ENCODE measurements around the gene MOB3B. TPM values are rescaled to one million over a fixed set of nuclear protein-coding genes. Genes with fewer than 3 reads are reported as not detected.

The MOB3B gene
- total RNA-seq, 1 experiment from 2014 or later, result 0.19 TPM

- TF ChIP-seq CTCF (conservative IDR thresholded peaks at IDR 0.05; ENCODE audit: low read depth, low read length) (no peak), EZH2 (IDR thresholded peaks at IDR 0.05; ENCODE audit: borderline replicate concordance, low read depth, low read length, poor library complexity, severe bottlenecking) (no peak)
- Histone ChIP-seq H3K4me3 (ENCODE audit: low read depth, low read length, poor library complexity, severe bottlenecking) (no peak overlapping the region), H3K36me3 (ENCODE audit: insufficient read depth, low read length, poor library complexity, severe bottlenecking) (no peaks in the 10 kb centered on the region), H3K27ac (ENCODE audit: low read depth, low read length, poor library complexity, severe bottlenecking) (no peak overlapping the region), H3K27me3 (replicated peaks; ENCODE audit: insufficient read depth, low read depth, low read length, poor library complexity) (no peaks in the 10 kb centered on the region), H3K4me1 (ENCODE audit: insufficient read depth, low read length, poor library complexity, severe bottlenecking) (no peaks in the 10 kb centered on the region), H3K9me3 (ENCODE audit: low read depth, low read length, poor library complexity, severe bottlenecking) (no peaks in the 10 kb centered on the region)
- DNase-seq (ENCODE audit: low spot score), result no peak
- intact Hi-C loops (cut with micrococcal nuclease; ENCODE audit: unreplicated experiment), result no loop called here
- ChIA-PET CTCF (no interaction called here), POLR2A (ENCODE audit: low non-redundant PET) (no interaction called here)
- no TSS peak for BruUV-seq (replicated peaks)
Observed at GRCh38 chr9:27310582-27310981, 219.0 kb downstream of the MOB3B start.

GRCh38 chr9:27308691-27309390, 220.8 kb downstream of the MOB3B start:
- Histone ChIP-seq H3K27ac (ENCODE audit: low read depth, low read length, poor library complexity, severe bottlenecking) (no peak overlapping the region), H3K27me3 (replicated peaks; ENCODE audit: insufficient read depth, low read depth, low read length, poor library complexity) (no peaks in the 10 kb centered on the region), H3K36me3 (ENCODE audit: insufficient read depth, low read length, poor library complexity, severe bottlenecking) (no peaks in the 10 kb centered on the region), H3K4me1 (ENCODE audit: insufficient read depth, low read length, poor library complexity, severe bottlenecking) (no peaks in the 10 kb centered on the region), H3K4me3 (ENCODE audit: low read depth, low read length, poor library complexity, severe bottlenecking) (no peak overlapping the region), H3K9me3 (ENCODE audit: low read depth, low read length, poor library complexity, severe bottlenecking) (no peaks in the 10 kb centered on the region)
- TF ChIP-seq CTCF (conservative IDR thresholded peaks at IDR 0.05; ENCODE audit: low read depth, low read length), result no peak
- no peak for TF ChIP-seq EZH2 (IDR thresholded peaks at IDR 0.05; ENCODE audit: borderline replicate concordance, low read depth, low read length, poor library complexity, severe bottlenecking)
- ChIA-PET CTCF (no interaction called here), POLR2A (ENCODE audit: low non-redundant PET) (no interaction called here)
- BruUV-seq (replicated peaks), result no TSS peak
- no peak for DNase-seq (ENCODE audit: low spot score)
- intact Hi-C loops (cut with micrococcal nuclease; ENCODE audit: unreplicated experiment), result no loop called here

GRCh38 chr9:27304521-27304920, 225.1 kb downstream of the MOB3B start:
- no TSS peak for BruUV-seq (replicated peaks)
- H3K9me3 ChIP-seq (ENCODE audit: low read depth, low read length, poor library complexity, severe bottlenecking), result no peaks in the 10 kb centered on the region
- H3K36me3 ChIP-seq (ENCODE audit: insufficient read depth, low read length, poor library complexity, severe bottlenecking), result no peaks in the 10 kb centered on the region
- no peaks in the 10 kb centered on the region for H3K4me1 ChIP-seq (ENCODE audit: insufficient read depth, low read length, poor library complexity, severe bottlenecking)
- POLR2A ChIA-PET (ENCODE audit: low non-redundant PET), result interaction anchor here (0.6 kb wide), 1 partner anchor 19 kb away, joined by 6 read pairs; no protein-coding TSS in a partner anchor
- no peak for DNase-seq (ENCODE audit: low spot score)
- CTCF ChIA-PET, result no interaction called here
- no peaks in the 10 kb centered on the region for H3K27me3 ChIP-seq (replicated peaks; ENCODE audit: insufficient read depth, low read depth, low read length, poor library complexity)
- TF ChIP-seq CTCF (conservative IDR thresholded peaks at IDR 0.05; ENCODE audit: low read depth, low read length), result no peak
- no peak for TF ChIP-seq EZH2 (IDR thresholded peaks at IDR 0.05; ENCODE audit: borderline replicate concordance, low read depth, low read length, poor library complexity, severe bottlenecking)
- intact Hi-C loops (cut with micrococcal nuclease; ENCODE audit: unreplicated experiment), result no loop called here
- no peak overlapping the region for H3K4me3 ChIP-seq (ENCODE audit: low read depth, low read length, poor library complexity, severe bottlenecking)
- no peak overlapping the region for H3K27ac ChIP-seq (ENCODE audit: low read depth, low read length, poor library complexity, severe bottlenecking)
